Measurements from ENCODE around the gene TMEM238L. TPM values are rescaled to one million over a fixed set of nuclear protein-coding genes. Genes with fewer than 3 reads are reported as not detected.
"Not testable (repeated sequence)": the region's sequence is repeated elsewhere in the genome, so short reads cannot be mapped to it uniquely, and the experiment has no call there.

Gene TMEM238L, protein sequence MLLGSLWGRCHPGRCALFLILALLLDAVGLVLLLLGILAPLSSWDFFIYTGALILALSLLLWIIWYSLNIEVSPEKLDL
- total RNA-seq (2014; rRNA removed; shearing (Covaris generic)) (not detected in 2 replicates), polyA plus RNA-seq (2016; fragmentation: Nextera tagmentation; extraction: Ambion mirVana) (not detected in 2 replicates)
- long read RNA-seq, result 0 reads

- DNase-seq (ENCODE audit: low spot score) (no peak), ATAC-seq (no peak)
- TF ChIP-seq CREB1 (CRISPR knock-in tag; IDR thresholded peaks at IDR 0.05; ENCODE audit: low read depth), result no peak
- TF ChIP-seq JUNB (IDR thresholded peaks at IDR 0.05; ENCODE audit: unreplicated experiment), result no peak
- TF ChIP-seq ZNF331 (CRISPR knock-in tag; IDR thresholded peaks at IDR 0.05; ENCODE audit: low read depth), result no peak
- TF ChIP-seq NANOG (IDR thresholded peaks at IDR 0.05; ENCODE audit: borderline replicate concordance), result no peak
- TF ChIP-seq EZH2phosphoT487 (IDR thresholded peaks at IDR 0.05; ENCODE audit: unreplicated experiment), result no peak
- TF ChIP-seq REST (IDR thresholded peaks at IDR 0.05; ENCODE audit: unreplicated experiment), result no peak
- no peak for TF ChIP-seq ZNF114 (CRISPR knock-in tag; IDR thresholded peaks at IDR 0.05)
- no peak for TF ChIP-seq EZH2 (IDR thresholded peaks at IDR 0.05; ENCODE audit: low read depth, unreplicated experiment)
- no peaks in the 10 kb centered on the region for H3K9me2 ChIP-seq (ENCODE audit: insufficient read depth)
- H3K27me3 ChIP-seq (ENCODE audit: insufficient read depth), result no peaks in the 10 kb centered on the region
- no peaks in the 10 kb centered on the region for H3K79me2 ChIP-seq (replicated peaks; ENCODE audit: insufficient read depth)
- H4K20me1 ChIP-seq (replicated peaks; ENCODE audit: insufficient read depth), result no peaks in the 10 kb centered on the region
- no peaks in the 10 kb centered on the region; the same call in 2 of the 3 replicates for H3K36me3 Mint-ChIP-seq (ENCODE audit: low read depth)
- H3K4me2 ChIP-seq, result no peak within 1 kb of the TSS
- no peak within 1 kb of the TSS for H3K4me3 Mint-ChIP-seq
- H3F3A ChIP-seq (replicated peaks; ENCODE audit: low read depth), result no peaks in the 10 kb centered on the region
- H3K4me1 ChIP-seq (ENCODE audit: insufficient read depth), result no peaks in the 10 kb centered on the region
- no peak within 1 kb of the TSS for H3K27ac ChIP-seq (ENCODE audit: low read depth)
- H3K36me3 ChIP-seq (ENCODE audit: insufficient read depth), result no peaks in the 10 kb centered on the region
- no peak within 1 kb of the TSS for H3K4me3 ChIP-seq
- H2AFZ ChIP-seq, result peak within 1 kb of the TSS; percentile 80
- no peaks in the 10 kb centered on the region; the same call in 2 of the 3 replicates for H3K9me3 Mint-ChIP-seq
- peaks cover 7% of the 10 kb centered on the region; the same call in 2 of the 3 replicates for H3K4me1 Mint-ChIP-seq
- H3K27ac Mint-ChIP-seq, result no peak within 1 kb of the TSS
- peaks cover 3% of the 10 kb centered on the region for H3K27me3 Mint-ChIP-seq (ENCODE audit: insufficient read depth, low read depth, poor library complexity)
Measured at GRCh38 chr17:10803830-10804475, at the start of gene TMEM238L. Gene TMEM238L, minus strand, starts transcription at chr17:10804099. Its CDS starts 136 bp downstream, at chr17:10803963.

GRCh38 chr17:10846636-10847035 lies 42.7 kb upstream of the TMEM238L start:
- H3K79me2 ChIP-seq (replicated peaks; ENCODE audit: insufficient read depth); H3K36me3 ChIP-seq (ENCODE audit: insufficient read depth); H3K27ac ChIP-seq (ENCODE audit: low read depth); H4K20me1 ChIP-seq (replicated peaks; ENCODE audit: insufficient read depth); H3K36me3 Mint-ChIP-seq (ENCODE audit: low read depth); DNase-seq (ENCODE audit: low spot score); ATAC-seq; H3K27ac Mint-ChIP-seq; H2AFZ ChIP-seq; H3F3A ChIP-seq (replicated peaks; ENCODE audit: low read depth); H3K4me3 ChIP-seq; H3K9me2 ChIP-seq (ENCODE audit: insufficient read depth); H3K27me3 ChIP-seq (ENCODE audit: insufficient read depth); H3K4me2 ChIP-seq; H3K4me3 Mint-ChIP-seq: not testable (repeated sequence)
- peaks cover 22% of the 10 kb centered on the region for H3K27me3 Mint-ChIP-seq (ENCODE audit: insufficient read depth, low read depth, poor library complexity)
- H3K4me1 ChIP-seq (ENCODE audit: insufficient read depth), result peaks cover 26% of the 10 kb centered on the region
- peaks cover 46% of the 10 kb centered on the region for H3K9me3 Mint-ChIP-seq
- H3K4me1 Mint-ChIP-seq, result peaks cover 21% of the 10 kb centered on the region

All from GM23338 (cell line).